Naive thymus-derived CD8-positive, alpha-beta T cell (primary cell): ENCODE results near the gene ADGRV1. TPM values are rescaled to one million over a fixed set of nuclear protein-coding genes. Genes with fewer than 3 reads are reported as not detected.
A peak's percentile ranks its signal among the peaks of the same experiment; 100 is the strongest.

Experiments used
- ATAC-seq, 2 donors: fragments of 150-1000 bp; cut with Tn5 transposase in 1 of 2; sonication (Bioruptor Pico), chemical (Tn5 transposase) in 1 of 2; 1 replicate in 1 of 2; 2 replicates in 1 of 2; pipeline ENCODE4 v1.10.0; 2021; ENCODE audit warnings: mild to moderate bottlenecking in 2 of 2, moderate library complexity in 2 of 2
- POLR2A ChIA-PET: fragments of 350-600 bp; sonication (Branson Sonifier 250); formaldehyde crosslinking; loops from one replicate; lab custom pipeline; 2021; ENCODE audit warnings: antibody characterized with exemption; lab: Charles Lee
- DNase-seq, 10 donors: peaks; one replicate each; pipeline versions ENCODE4 v3.0.0 to v3.0.0-alpha.2; 2020 to 2022
- H3K27ac Mint-ChIP-seq, 10 donors: one replicate each; pipeline ENCODE4 v1.8.0; 2020 to 2022; ENCODE audit warnings: mild to moderate bottlenecking in 10 of 10, mixed read lengths in 10 of 10, moderate library complexity in 4 of 10, inconsistent platforms in 1 of 10
- H3K27me3 Mint-ChIP-seq, 5 donors: one replicate each; pipeline ENCODE4 v1.8.0; 2021 to 2022; ENCODE audit warnings: mixed read lengths in 5 of 5
- H3K36me3 Mint-ChIP-seq, 3 donors: one replicate each; pipeline ENCODE4 v1.8.0; 2020 to 2022; ENCODE audit warnings: mixed read lengths in 3 of 3, mild to moderate bottlenecking in 2 of 3, inconsistent platforms in 1 of 3
- H3K4me1 Mint-ChIP-seq, 4 donors: one replicate each; pipeline ENCODE4 v1.8.0; 2021 to 2022; ENCODE audit warnings: mixed read lengths in 4 of 4
- H3K4me3 Mint-ChIP-seq, 10 donors: one replicate each; pipeline ENCODE4 v1.8.0; 2020 to 2022; ENCODE audit warnings: mild to moderate bottlenecking in 10 of 10, mixed read lengths in 10 of 10, moderate library complexity in 6 of 10, inconsistent platforms in 1 of 10
- H3K9me3 Mint-ChIP-seq, 9 donors: one replicate each; pipeline ENCODE4 v1.8.0; 2020 to 2022; ENCODE audit warnings: mixed read lengths in 9 of 9, mild to moderate bottlenecking in 3 of 9, inconsistent platforms in 1 of 9, moderate library complexity in 1 of 9
- polyA plus RNA-seq, 3 donors: library from polyadenylated mRNA; unstranded; fragments of 300-500 nt; fragmentation: Illumina TruSeq; gene quantifications; one replicate each; pipeline ENCODE4 v1.2.3, GENCODE V29; 2021
- total RNA-seq, 8 experiments: library from RNA in 2 of 8; stranded (reverse) in 2 of 8; gene quantifications; one replicate each; pipeline ENCODE4 v1.2.3 and lab custom pipeline; 2021 to 2026

ADGRV1 gene
- total and polyA plus RNA-seq, 5 experiments from 2014 or later, result 0.08 to 0.37 (median 0.13) TPM; not detected in 2

- Mint-ChIP-seq H3K27me3 (peaks cover 0 to 7% (median 5%) of the 10 kb centered on the region in 5 donors), H3K4me3 (no peak overlapping the region), H3K9me3 (peaks cover 0 to 9% (median 0%) of the 10 kb centered on the region in 9 donors), H3K27ac (no peak overlapping the region), H3K36me3 (peaks cover 0 to 5% (median 0%) of the 10 kb centered on the region in 3 donors), H3K4me1 (peaks cover 0 to 2% (median 0%) of the 10 kb centered on the region in 4 donors)
- POLR2A ChIA-PET, result no interaction called here
- no peak for ATAC-seq
- DNase-seq, result no peak
Measured at GRCh38 chr5:90934738-90935137, 376.1 kb downstream of the ADGRV1 start.

- Mint-ChIP-seq H3K4me1 (peaks cover 5 to 10% (median 9%) of the 10 kb centered on the region in 4 donors), H3K27me3 (no peaks in the 10 kb centered on the region), H3K4me3 (no peak overlapping the region), H3K36me3 (peaks cover 0 to 5% (median 0%) of the 10 kb centered on the region in 3 donors), H3K27ac (peak overlapping the region in 4 of 10 donors; percentile 13 to 49 (median 34)), H3K9me3 (peaks cover 0 to 9% (median 0%) of the 10 kb centered on the region in 9 donors)
- POLR2A ChIA-PET, result no interaction called here
- no peak for ATAC-seq
- no peak for DNase-seq
Measured at GRCh38 chr5:90939211-90939610, 380.6 kb downstream of the ADGRV1 start.

- Mint-ChIP-seq H3K36me3 (peaks cover 0 to under 1% (median 0%) of the 10 kb centered on the region in 3 donors), H3K27me3 (no peaks in the 10 kb centered on the region), H3K9me3 (no peaks in the 10 kb centered on the region), H3K4me1 (peaks cover 5 to 10% (median 9%) of the 10 kb centered on the region in 4 donors), H3K4me3 (peak overlapping the region in 3 of 10 donors; percentile 2 to 35 (median 4)), H3K27ac (peak overlapping the region in 9 of 10 donors; percentile 6 to 90 (median 68))
- DNase-seq (peak; percentile 15 to 68 (median 32)), ATAC-seq (peak; percentile 89 to 99)
- POLR2A ChIA-PET, result no interaction called here
Measured at GRCh38 chr5:90940227-90940995, 381.8 kb downstream of the ADGRV1 start.

GRCh38 chr5:90941002-90941720, 382.6 kb downstream of the ADGRV1 start:
- Mint-ChIP-seq H3K27me3 (peaks cover 0 to 2% (median 0%) of the 10 kb centered on the region in 5 donors), H3K9me3 (peaks cover 0 to 4% (median 0%) of the 10 kb centered on the region in 9 donors), H3K36me3 (peaks cover 0 to 3% (median 0%) of the 10 kb centered on the region in 3 donors), H3K4me3 (no peak overlapping the region), H3K4me1 (peaks cover 5 to 10% (median 9%) of the 10 kb centered on the region in 4 donors), H3K27ac (peak overlapping the region in 5 of 10 donors; percentile 41 to 90 (median 68))
- POLR2A ChIA-PET, result no interaction called here
- DNase-seq, result no peak
- no peak for ATAC-seq

- no peak overlapping the region for H3K27ac Mint-ChIP-seq
- POLR2A ChIA-PET, result no interaction called here
- H3K4me1 Mint-ChIP-seq, result peaks cover 5 to 10% (median 9%) of the 10 kb centered on the region in 4 donors
- peaks cover 0 to 4% (median 0%) of the 10 kb centered on the region in 9 donors for H3K9me3 Mint-ChIP-seq
- DNase-seq (no peak), ATAC-seq (no peak)
- no peak overlapping the region for H3K4me3 Mint-ChIP-seq
- peaks cover 0 to 7% (median 4%) of the 10 kb centered on the region in 5 donors for H3K27me3 Mint-ChIP-seq
- H3K36me3 Mint-ChIP-seq, result peaks cover 0 to 3% (median 0%) of the 10 kb centered on the region in 3 donors
Measured at GRCh38 chr5:90944116-90944515, 385.5 kb downstream of the ADGRV1 start.

- ATAC-seq, result no peak
- Mint-ChIP-seq H3K36me3 (peaks cover 0 to 3% (median 0%) of the 10 kb centered on the region in 3 donors), H3K27ac (no peak overlapping the region), H3K9me3 (peaks cover 0 to 4% (median 0%) of the 10 kb centered on the region in 9 donors), H3K27me3 (peaks cover 0 to 13% (median 8%) of the 10 kb centered on the region in 5 donors), H3K4me3 (no peak overlapping the region), H3K4me1 (no peaks in the 10 kb centered on the region)
- POLR2A ChIA-PET, result no interaction called here
- no peak for DNase-seq
Measured at GRCh38 chr5:90947667-90948066, 389.1 kb downstream of the ADGRV1 start.

GRCh38 chr5:90948969-90949368, 390.4 kb downstream of the ADGRV1 start:
- Mint-ChIP-seq H3K27me3 (peaks cover 0 to 13% (median 11%) of the 10 kb centered on the region in 5 donors), H3K4me1 (no peaks in the 10 kb centered on the region), H3K36me3 (peaks cover 0 to 3% (median 0%) of the 10 kb centered on the region in 3 donors), H3K9me3 (peaks cover 0 to 4% (median 0%) of the 10 kb centered on the region in 9 donors), H3K4me3 (no peak overlapping the region), H3K27ac (no peak overlapping the region)
- DNase-seq (no peak), ATAC-seq (no peak)
- POLR2A ChIA-PET, result no interaction called here

GRCh38 chr5:90949469-90950358, 391.1 kb downstream of the ADGRV1 start:
- POLR2A ChIA-PET, result no interaction called here
- ATAC-seq (no peak), DNase-seq (no peak)
- Mint-ChIP-seq H3K4me3 (no peak overlapping the region), H3K27me3 (peaks cover 0 to 13% (median 11%) of the 10 kb centered on the region in 5 donors), H3K36me3 (peaks cover 0 to 3% (median 0%) of the 10 kb centered on the region in 3 donors), H3K9me3 (peaks cover 0 to 4% (median 0%) of the 10 kb centered on the region in 9 donors), H3K4me1 (no peaks in the 10 kb centered on the region), H3K27ac (no peak overlapping the region)

- ATAC-seq (no peak), DNase-seq (no peak)
- H3K4me1 Mint-ChIP-seq, result peaks cover 0 to 6% (median 3%) of the 10 kb centered on the region in 4 donors
- H3K36me3 Mint-ChIP-seq, result no peaks in the 10 kb centered on the region
- POLR2A ChIA-PET, result no interaction called here
- H3K4me3 Mint-ChIP-seq, result no peak overlapping the region
- H3K27ac Mint-ChIP-seq, result no peak overlapping the region
- no peaks in the 10 kb centered on the region for H3K9me3 Mint-ChIP-seq
- peaks cover 0 to 12% (median 7%) of the 10 kb centered on the region in 5 donors for H3K27me3 Mint-ChIP-seq
Measured at GRCh38 chr5:90955001-90955635, 396.5 kb downstream of the ADGRV1 start.

GRCh38 chr5:90956511-90957097, 398.0 kb downstream of the ADGRV1 start:
- Mint-ChIP-seq H3K9me3 (no peaks in the 10 kb centered on the region), H3K4me1 (peaks cover 0 to 6% (median 3%) of the 10 kb centered on the region in 4 donors), H3K36me3 (no peaks in the 10 kb centered on the region), H3K4me3 (no peak overlapping the region), H3K27ac (no peak overlapping the region), H3K27me3 (peaks cover 0 to 12% (median 7%) of the 10 kb centered on the region in 5 donors)
- ATAC-seq (no peak), DNase-seq (peak in 1 of 10 donors; percentile 3)
- POLR2A ChIA-PET, result no interaction called here

- Mint-ChIP-seq H3K27me3 (peaks cover 0 to 8% (median 4%) of the 10 kb centered on the region in 5 donors), H3K27ac (no peak overlapping the region), H3K9me3 (no peaks in the 10 kb centered on the region), H3K4me3 (no peak overlapping the region), H3K36me3 (no peaks in the 10 kb centered on the region), H3K4me1 (peaks cover 0 to 6% (median 3%) of the 10 kb centered on the region in 4 donors)
- POLR2A ChIA-PET, result no interaction called here
- ATAC-seq, result no peak
- DNase-seq, result no peak
Measured at GRCh38 chr5:90957906-90958305, 399.3 kb downstream of the ADGRV1 start.
